NCI-H1092 (cell line): ENCODE measurements around the gene TTC7B.

Experiments used
- DNase-seq: peaks from one replicate; lab custom pipeline; 2025; lab: John Stamatoyannopoulos, UW

The TTC7B gene

GRCh38 chr14:90740946-90741681, 75.1 kb downstream of the TTC7B start:
- no peak for DNase-seq

- no peak for DNase-seq
Measured at GRCh38 chr14:90740081-90740480, 76.1 kb downstream of the TTC7B start.

GRCh38 chr14:90739318-90740068, 76.7 kb downstream of the TTC7B start:
- DNase-seq = no peak

GRCh38 chr14:90733139-90733808, 83.0 kb downstream of the TTC7B start:
- no peak for DNase-seq

- no peak for DNase-seq
Measured at GRCh38 chr14:90732718-90733117, 83.5 kb downstream of the TTC7B start.

GRCh38 chr14:90732139-90732538, 84.1 kb downstream of the TTC7B start:
- DNase-seq = no peak

- no peak for DNase-seq
Measured at GRCh38 chr14:90731487-90731886, 84.7 kb downstream of the TTC7B start.

GRCh38 chr14:90730206-90730766, 85.9 kb downstream of the TTC7B start:
- no peak for DNase-seq

- DNase-seq = no peak
Measured at GRCh38 chr14:90728951-90729350, 87.3 kb downstream of the TTC7B start.

- no peak for DNase-seq
Measured at GRCh38 chr14:90727082-90727481, 89.1 kb downstream of the TTC7B start.

GRCh38 chr14:90726656-90727055, 89.6 kb downstream of the TTC7B start:
- no peak for DNase-seq

GRCh38 chr14:90724866-90725265, 91.4 kb downstream of the TTC7B start:
- no peak for DNase-seq

- no peak for DNase-seq
Measured at GRCh38 chr14:90722590-90722989, 93.6 kb downstream of the TTC7B start.

GRCh38 chr14:90721619-90722305, 94.5 kb downstream of the TTC7B start:
- DNase-seq = no peak

GRCh38 chr14:90720832-90721231, 95.4 kb downstream of the TTC7B start:
- no peak for DNase-seq

- no peak for DNase-seq
Measured at GRCh38 chr14:90720336-90720735, 95.9 kb downstream of the TTC7B start.

GRCh38 chr14:90717916-90718315, 98.3 kb downstream of the TTC7B start:
- no peak for DNase-seq

GRCh38 chr14:90715993-90716392, 100.2 kb downstream of the TTC7B start:
- no peak for DNase-seq

GRCh38 chr14:90715495-90715894, 100.7 kb downstream of the TTC7B start:
- DNase-seq = no peak

GRCh38 chr14:90714811-90715210, 101.4 kb downstream of the TTC7B start:
- no peak for DNase-seq

GRCh38 chr14:90704738-90705392, 111.4 kb downstream of the TTC7B start:
- no peak for DNase-seq
